PC-3 (cell line): Measurements from ENCODE around the gene MYO18A.

Experiments
- CTCF ChIP-seq: fragments of 300-600 bp; sonication (generic); conservative IDR thresholded peaks from 2 replicates; pipeline ENCODE4 v1.5.1; 2017; ENCODE audit warnings: antibody characterized with exemption, low read depth, mild to moderate bottlenecking, low read length
- EZH2 ChIP-seq: fragments of 300-600 bp; sonication (generic); IDR thresholded peaks from one replicate; pipeline ENCODE4 v1.6.1; 2017; ENCODE audit warnings: antibody characterized with exemption, mild to moderate bottlenecking, low read length; ENCODE audit not compliant: unreplicated experiment

- TF ChIP-seq CTCF (no peak), EZH2 (no peak)
These were observed 99.2 kb downstream of the MYO18A start for GRCh38 chr17:29080965-29081364.
